Activated naive CD4-positive, alpha-beta T cell treated with anti-CD3 and anti-CD28 coated beads, Interleukin-2, amount 50 U/mL, for 72 hours (primary cell): ENCODE results near the gene RALBP1. TPM values are rescaled to one million over a fixed set of nuclear protein-coding genes. Genes with fewer than 3 reads are reported as not detected.
"Not testable (repeated sequence)": the region's sequence is repeated elsewhere in the genome, so short reads cannot be mapped to it uniquely, and the experiment has no call there.

Source experiments
- ATAC-seq, 2 donors: fragments of 150-1000 bp; cut with Tn5 transposase; 2 replicates each; pipeline ENCODE4 v1.10.0; 2021; ENCODE audit warnings: mild to moderate bottlenecking in 2 of 2, moderate library complexity in 2 of 2
- DNase-seq, 2 donors: peaks; one replicate each; pipeline ENCODE4 v3.0.0; 2021 to 2022; ENCODE audit warnings: low spot score in 2 of 2
- H3K27ac Mint-ChIP-seq, 2 donors: one replicate each; pipeline ENCODE4 v1.8.0; 2022; ENCODE audit warnings: mild to moderate bottlenecking in 2 of 2, mixed read lengths in 2 of 2
- H3K36me3 Mint-ChIP-seq, 2 donors: one replicate each; pipeline ENCODE4 v1.8.0; 2022; ENCODE audit warnings: mixed read lengths in 2 of 2
- H3K9me3 Mint-ChIP-seq, 2 donors: one replicate each; pipeline ENCODE4 v1.8.0; 2022; ENCODE audit warnings: mixed read lengths in 2 of 2
- total RNA-seq, 2 donors: library from RNA; stranded (reverse); gene quantifications; one replicate each; pipeline ENCODE4 v1.2.3, GENCODE V29; 2022

The RALBP1 gene
- total RNA-seq, result 10 to 100 TPM; 50.6 to 51.6 TPM

DNA sequence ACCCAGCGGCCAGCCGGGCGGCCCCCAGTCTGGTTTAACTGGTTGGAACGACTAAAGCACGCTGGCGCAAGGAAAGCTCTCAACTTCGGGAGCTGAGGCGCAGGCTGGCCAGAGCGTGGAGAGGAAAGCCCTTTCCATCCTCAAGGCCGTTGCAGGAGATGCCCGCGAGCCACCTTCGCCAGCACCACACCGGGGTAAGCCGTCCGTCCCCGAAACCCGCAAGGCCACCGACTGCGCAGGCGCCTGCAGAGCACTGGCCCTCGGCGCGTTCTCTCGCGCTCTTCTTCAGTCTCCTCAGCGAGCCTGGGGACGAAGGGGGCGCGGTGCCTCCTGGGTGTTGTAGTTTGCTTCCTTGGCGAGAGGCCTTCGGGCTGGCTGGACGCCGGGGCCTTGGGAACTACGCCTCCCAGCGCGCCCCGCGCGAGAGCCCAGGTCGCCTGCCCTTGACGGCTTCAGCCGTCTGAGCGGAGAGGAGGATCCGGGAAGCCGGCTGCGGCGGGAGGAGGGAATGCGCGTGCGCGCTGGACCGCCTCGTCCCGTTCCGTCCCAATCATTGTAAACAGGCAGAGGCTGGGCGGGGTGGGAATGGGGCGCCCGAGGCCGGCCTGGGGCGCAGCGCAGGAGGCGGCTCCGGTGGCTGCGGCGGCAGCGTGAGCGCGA, at the start of gene RALBP1:
Gene RALBP1 (plus strand): TSS at position 531 of the 660 bp plus-strand sequence. CDS start 37,533 bp downstream, outside the sequence.
- DNase-seq (peak; percentile 97 to 99), ATAC-seq (peak; percentile 96 to 97)
- Mint-ChIP-seq H3K36me3 (peaks cover 21 to 34% of the 10 kb centered on the region in 2 donors), H3K27ac (peak within 1 kb of the TSS; percentile 93 to 98), H3K9me3 (no peaks in the 10 kb centered on the region)

DNA sequence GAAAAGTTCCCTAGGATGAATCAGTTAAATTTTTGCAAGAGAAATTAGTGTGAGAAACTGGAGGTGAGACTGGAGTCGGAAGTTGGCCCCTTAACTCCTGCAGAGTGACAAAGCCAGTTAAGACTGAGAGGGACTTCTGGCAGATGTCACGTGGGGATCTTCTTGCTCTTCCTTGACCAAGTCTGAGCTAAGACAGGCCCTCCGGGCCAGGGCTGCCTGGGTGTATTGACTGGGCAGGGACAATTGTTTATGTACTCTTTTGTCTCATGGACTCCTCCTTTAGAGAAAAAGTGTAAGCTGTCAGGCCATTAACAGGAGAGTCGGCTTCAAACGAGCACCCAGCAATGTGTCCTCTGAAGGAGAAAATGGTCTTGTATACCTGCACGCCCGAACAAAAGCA, 48.6 kb upstream of the RALBP1 start:
- H3K9me3 Mint-ChIP-seq, result no peaks in the 10 kb centered on the region
- H3K36me3 Mint-ChIP-seq, result no peaks in the 10 kb centered on the region
- ATAC-seq, result no peak
- H3K27ac Mint-ChIP-seq, result no peak overlapping the region
- DNase-seq, result no peak

DNA sequence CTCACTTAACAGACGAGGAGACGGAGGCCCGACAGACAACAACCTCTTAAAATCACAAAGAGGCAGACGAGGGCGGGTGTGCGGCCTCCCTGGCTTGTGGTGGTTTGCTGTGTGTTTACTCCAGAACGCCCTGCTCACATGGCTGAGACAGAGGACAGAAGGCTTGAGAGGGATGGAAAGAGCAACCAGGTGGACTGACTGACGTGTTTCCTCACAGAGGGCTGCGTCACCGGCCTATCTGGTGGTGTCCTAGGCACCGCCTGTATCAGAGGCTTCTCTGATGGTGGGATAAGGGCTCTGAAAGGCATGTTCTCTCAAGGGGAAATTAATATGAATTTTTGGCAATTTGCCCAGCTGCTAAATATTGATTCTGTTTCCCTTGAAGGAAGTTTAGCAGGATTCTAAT, 47.0 kb upstream of the RALBP1 start:
- Mint-ChIP-seq H3K9me3 (no peaks in the 10 kb centered on the region), H3K36me3 (no peaks in the 10 kb centered on the region), H3K27ac (no peak overlapping the region)
- DNase-seq, result no peak
- ATAC-seq, result no peak

DNA sequence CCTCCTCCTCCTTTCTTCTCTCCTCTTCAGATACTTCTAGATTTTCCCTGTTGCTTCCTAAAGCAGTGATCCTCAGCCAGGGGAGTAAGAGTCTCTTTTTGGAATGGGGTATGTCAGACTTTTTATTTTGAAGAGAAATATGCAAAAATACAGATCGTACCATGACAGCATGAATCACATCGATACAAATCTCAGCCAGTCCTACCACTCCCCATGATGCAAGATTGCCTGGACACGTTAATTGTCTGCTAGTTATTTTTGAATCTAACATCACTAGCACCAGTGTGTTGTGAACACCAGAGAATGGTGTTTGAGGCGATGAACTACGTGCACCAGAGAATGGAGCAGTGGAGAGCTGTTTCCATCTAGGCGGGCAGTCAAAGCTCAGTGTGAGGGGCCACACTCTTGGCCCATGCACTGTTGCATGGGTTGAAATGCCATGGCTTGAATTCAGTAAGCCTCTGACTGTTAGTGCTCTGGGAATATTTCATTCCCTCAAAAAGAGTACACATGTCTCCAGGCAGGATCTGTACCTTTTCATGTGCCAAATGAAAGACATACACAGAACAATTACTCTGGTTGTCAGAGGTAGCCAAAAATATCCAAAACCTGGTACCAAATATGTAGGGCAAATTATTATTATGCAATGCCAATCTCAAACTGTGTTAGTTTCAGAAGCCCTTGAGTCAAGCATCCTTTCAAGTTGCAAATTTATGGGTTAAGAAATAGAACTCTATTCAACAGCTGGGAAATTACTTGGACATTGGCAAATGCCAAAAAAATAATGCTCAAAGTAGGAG, 46.3 kb upstream of the RALBP1 start:
- no peaks in the 10 kb centered on the region for H3K36me3 Mint-ChIP-seq
- H3K9me3 Mint-ChIP-seq, result no peaks in the 10 kb centered on the region
- ATAC-seq, result no peak
- DNase-seq, result no peak
- H3K27ac Mint-ChIP-seq, result no peak overlapping the region

DNA sequence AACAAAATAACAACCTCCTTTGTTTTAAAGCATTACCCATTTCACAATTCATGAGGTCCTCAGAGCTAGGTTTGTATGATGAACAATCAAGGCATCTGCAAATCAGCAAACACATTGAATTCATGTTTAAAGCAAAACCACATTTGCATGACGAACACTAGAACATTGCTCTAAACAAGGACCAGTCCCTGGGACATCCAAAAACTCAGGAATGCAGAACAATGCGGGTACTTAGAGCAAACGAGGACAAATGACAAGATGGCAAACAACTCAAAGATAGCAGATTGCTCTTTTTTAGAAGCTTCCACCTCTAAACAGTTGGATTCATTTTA, 45.7 kb upstream of the RALBP1 start:
- DNase-seq (no peak), ATAC-seq (no peak)
- Mint-ChIP-seq H3K9me3 (no peaks in the 10 kb centered on the region), H3K36me3 (no peaks in the 10 kb centered on the region), H3K27ac (no peak overlapping the region)

DNA sequence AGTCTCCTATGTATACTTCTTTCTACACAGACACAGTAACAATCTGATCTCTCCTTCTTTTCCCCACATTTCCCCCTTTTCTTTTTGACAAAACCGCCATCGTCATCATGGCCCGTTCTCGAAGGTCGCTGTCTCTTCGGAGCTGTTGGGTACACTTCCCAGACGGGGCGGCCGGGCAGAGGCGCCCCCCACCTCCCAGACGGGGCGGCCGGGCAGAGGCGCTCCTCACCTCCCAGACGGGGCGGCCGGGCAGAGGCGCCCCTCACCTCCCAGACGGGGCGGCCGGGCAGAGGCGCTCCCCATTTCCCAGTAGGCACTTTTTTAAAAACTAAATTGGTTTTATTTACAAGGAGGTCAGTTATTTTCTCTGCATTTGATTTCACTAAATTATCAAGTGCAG, 45.0 kb upstream of the RALBP1 start:
- not testable (repeated sequence) for H3K9me3 Mint-ChIP-seq, H3K36me3 Mint-ChIP-seq, H3K27ac Mint-ChIP-seq, DNase-seq, ATAC-seq

DNA sequence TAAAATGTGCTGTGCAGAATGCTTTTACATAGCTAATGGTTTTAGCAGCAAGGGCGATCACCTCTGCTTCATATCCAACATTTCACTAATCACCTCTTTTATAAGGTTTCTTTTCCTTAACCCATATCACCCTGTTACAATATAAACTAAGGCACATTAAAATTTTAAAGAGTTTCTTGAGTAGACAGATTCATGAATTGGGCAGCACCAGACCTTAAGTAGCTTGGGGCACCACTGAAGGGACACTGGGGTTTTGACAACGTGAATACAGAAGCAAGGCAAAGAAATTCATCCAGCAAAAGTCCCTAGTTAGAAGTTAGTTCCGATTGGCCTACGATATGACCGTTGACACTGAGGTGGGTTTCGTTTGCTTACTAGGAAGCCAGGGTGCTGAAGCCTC, 44.0 kb upstream of the RALBP1 start:
- no peak for DNase-seq
- ATAC-seq, result no peak
- Mint-ChIP-seq H3K9me3 (no peaks in the 10 kb centered on the region), H3K27ac (no peak overlapping the region), H3K36me3 (no peaks in the 10 kb centered on the region)

DNA sequence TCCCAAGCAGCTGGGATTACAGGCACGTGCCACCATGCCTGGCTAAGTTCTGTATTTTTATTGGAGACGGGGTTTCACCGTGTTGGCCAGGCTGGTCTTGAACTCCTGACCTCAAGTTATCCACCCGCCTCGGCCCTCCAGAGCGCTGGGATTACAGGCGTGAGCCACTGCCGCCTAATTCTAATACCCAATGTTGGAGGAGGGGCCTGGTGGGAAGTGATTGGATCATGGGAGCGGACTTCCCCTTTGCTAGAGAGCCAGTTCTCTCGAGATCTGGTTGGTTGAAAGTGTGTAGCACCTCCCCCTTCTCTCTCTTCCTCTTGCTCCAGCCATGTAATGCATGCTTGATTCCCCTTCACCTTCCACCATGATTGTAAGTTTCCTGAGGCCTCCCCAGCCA, 42.2 kb upstream of the RALBP1 start:
- not testable (repeated sequence) for ATAC-seq, DNase-seq, H3K36me3 Mint-ChIP-seq, H3K27ac Mint-ChIP-seq, H3K9me3 Mint-ChIP-seq

DNA sequence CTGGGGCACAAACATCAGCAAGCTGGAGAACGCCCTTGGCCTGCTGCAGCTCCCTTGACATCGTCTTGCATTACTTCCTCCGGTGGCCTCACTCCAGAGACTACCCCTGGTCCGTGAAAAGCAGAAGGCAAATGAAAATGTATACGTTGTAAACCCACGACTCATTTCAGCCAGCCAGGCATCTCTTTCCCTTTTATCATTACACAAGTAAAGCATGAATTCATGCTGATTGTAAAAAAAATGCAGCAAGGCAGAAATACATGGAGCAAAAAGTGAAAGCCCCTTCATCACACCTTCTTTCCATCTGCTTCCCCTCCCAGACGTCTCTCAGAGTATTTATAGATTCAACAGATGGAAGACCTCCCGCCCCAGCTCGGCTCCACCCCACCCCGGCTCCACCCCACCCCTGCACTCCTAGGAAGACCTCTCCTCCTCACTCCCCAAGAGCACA, 41.6 kb upstream of the RALBP1 start:
- H3K27ac Mint-ChIP-seq, result no peak overlapping the region
- H3K36me3 Mint-ChIP-seq, result no peaks in the 10 kb centered on the region
- no peaks in the 10 kb centered on the region for H3K9me3 Mint-ChIP-seq
- DNase-seq (no peak), ATAC-seq (no peak)

DNA sequence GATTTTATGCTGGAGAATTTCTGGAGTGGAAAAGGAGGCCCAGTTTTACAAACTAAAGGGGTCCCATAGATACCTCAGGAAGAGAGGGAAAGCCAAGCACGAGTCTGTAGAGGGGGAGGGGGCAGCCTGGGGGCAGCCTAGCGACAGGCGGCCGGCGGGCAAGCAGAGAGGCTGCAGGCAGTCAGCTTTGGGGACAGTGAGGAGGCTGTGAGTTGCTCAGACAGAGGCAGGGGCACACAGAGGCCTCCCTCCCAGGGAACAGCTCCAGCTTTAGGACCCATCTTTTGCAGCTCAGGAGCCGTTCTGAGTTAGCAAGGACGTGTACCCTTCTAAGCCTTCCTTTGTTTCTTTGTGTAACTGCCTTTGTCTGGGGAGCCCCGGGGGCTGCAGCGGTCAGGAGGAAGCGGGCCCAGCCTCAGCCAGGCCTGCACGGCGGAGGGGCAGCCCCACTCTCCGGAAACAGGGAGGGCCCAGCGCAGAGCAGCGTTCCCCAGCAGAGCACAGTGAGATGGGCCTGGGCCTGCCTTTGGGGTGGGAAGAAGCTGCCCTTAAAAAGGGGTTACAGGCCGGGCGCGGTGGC, 41.1 kb upstream of the RALBP1 start:
- H3K27ac Mint-ChIP-seq, result peak overlapping the region in 1 of 2 donors; percentile 52
- no peaks in the 10 kb centered on the region for H3K36me3 Mint-ChIP-seq
- H3K9me3 Mint-ChIP-seq, result no peaks in the 10 kb centered on the region
- DNase-seq, result no peak
- ATAC-seq, result peak in 1 of 2 donors; percentile 52

DNA sequence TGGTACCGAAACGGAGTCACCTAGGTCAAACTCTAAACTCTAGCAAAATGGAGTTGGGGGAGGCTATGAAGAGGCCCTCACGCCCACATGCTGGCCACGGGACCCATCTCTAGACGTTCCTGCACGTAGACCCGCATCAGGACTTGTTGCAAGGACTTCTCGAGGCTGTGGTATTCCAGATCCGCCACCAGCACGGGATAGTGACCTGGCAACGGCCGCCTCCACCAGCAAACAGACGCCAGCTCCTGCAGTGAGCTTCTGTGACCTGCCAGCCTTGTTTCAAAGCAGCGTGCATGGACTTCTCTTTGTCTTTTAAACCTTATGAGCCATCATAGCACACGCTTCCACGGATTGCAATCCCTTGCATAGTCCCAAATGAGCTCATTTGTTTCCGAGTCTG, 40.3 kb upstream of the RALBP1 start:
- ATAC-seq, result no peak
- Mint-ChIP-seq H3K36me3 (no peaks in the 10 kb centered on the region), H3K27ac (no peak overlapping the region), H3K9me3 (no peaks in the 10 kb centered on the region)
- DNase-seq, result no peak

DNA sequence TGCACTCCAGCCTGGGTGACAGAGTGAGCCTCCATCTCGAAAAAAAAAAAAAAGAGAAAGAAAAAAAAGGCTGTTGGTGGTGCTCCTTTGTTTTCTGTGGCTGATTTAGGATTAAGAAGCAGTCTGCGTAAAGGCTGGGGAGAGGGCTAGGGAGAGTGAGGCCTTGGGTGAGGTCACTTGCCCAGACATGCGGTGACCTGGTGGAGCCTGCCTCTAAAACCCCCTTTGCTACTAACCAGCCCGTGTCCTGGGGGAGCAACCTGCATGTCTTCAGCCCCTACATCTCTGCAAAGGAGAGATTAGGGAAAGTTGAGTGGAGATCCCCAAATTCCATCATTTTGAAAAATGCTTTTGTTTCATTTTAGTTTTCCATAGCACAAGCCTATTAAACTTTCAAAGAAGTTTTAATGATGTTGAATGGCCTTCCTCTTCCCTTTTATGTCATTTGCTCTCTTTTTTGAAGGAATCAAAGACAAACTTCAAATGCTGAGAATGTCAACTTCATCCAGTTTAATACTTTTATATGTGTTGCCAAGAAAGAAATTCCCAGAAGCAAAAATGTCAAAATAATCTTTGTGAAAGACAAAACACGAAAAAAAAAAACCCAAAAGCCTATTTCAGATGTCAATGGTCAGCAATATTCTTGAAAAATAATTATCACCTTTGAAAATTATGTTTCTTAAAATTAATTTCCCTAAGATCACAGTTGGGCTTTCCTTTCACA, 38.9 kb upstream of the RALBP1 start:
- Mint-ChIP-seq H3K36me3 (no peaks in the 10 kb centered on the region), H3K27ac (no peak overlapping the region), H3K9me3 (no peaks in the 10 kb centered on the region)
- DNase-seq (no peak), ATAC-seq (no peak)

DNA sequence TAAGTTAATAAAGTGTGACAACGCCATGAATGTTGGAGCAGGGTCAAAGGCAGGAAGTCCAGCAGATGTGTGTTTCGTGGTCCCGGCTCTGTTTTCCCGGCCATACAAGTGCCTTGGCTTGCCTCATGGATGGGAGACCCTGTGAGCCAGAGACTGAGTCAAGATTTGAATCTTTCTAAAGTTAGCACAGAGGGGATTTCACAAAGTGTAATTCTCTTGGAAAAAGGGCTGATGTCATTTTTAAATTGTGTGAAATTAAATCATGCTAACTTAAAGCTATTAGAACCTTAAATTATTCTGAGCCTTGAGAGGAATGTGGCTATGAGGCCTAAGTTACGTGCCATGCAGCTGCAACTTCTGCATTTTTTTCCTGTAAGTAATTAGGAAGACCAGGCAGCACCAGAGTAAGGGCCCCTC, 38.3 kb upstream of the RALBP1 start:
- no peak for DNase-seq
- ATAC-seq, result no peak
- H3K27ac Mint-ChIP-seq, result no peak overlapping the region
- no peaks in the 10 kb centered on the region for H3K36me3 Mint-ChIP-seq
- no peaks in the 10 kb centered on the region for H3K9me3 Mint-ChIP-seq

DNA sequence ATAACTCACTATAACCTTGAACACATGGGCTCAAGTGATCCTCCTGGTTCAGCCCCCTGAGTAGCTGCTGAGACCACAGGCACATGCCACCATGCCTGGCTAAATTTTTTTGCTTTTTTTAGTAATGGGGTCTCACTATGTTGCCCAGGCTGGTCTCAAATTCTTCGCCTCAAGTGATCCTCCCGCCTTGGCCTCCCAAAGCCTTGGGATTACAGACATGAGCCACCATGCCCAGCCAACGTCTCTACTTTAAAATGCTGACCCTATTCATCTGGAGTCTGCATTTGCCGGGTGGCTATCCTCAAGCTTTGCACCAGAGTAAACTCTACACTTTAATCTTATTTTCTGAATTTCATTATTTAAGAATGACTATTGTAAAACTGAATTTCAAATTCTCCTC, 37.6 kb upstream of the RALBP1 start:
- ATAC-seq (no peak), DNase-seq (no peak)
- no peak overlapping the region for H3K27ac Mint-ChIP-seq
- H3K36me3 Mint-ChIP-seq, result no peaks in the 10 kb centered on the region
- no peaks in the 10 kb centered on the region for H3K9me3 Mint-ChIP-seq

DNA sequence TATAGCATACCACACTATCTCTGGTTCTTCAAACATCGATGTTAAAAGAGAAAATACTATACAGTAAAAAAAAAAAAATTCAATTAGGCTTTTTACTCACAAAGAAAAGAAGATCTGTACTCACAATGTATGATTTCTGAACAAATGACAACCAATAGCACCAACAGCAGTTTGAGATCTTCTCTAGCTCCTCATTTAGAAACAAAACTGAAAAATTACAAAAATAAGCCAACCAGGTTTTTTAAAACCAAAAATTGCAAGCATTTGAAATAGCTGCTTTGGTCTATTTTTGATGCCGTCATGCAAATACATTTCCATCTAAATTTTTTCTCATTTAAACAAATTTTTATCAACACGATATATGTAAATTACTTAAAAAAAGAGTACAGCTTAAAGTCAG, 34.3 kb upstream of the RALBP1 start:
- Mint-ChIP-seq H3K36me3 (peaks cover 0 to 6% of the 10 kb centered on the region in 2 donors), H3K27ac (no peak overlapping the region), H3K9me3 (peaks cover 0 to 4% of the 10 kb centered on the region in 2 donors)
- no peak for DNase-seq
- ATAC-seq, result no peak

DNA sequence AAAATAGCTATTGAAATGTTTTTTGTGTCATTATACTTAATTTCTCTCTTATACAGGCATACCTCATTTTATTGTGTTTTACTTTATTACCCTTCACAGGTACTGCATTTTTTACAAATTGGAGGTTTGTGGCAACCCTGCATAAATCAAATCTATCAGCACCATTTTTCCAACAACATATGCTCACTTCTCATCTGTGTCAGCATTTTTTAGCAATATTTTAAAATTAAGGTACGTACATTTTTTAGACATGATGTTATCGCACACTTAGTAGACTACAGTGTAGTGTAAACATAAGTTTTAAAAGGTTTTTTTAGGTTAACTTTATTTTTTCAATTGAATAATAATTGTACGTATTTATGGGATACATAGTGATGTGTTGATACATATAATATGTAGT, 30.8 kb upstream of the RALBP1 start:
- H3K9me3 Mint-ChIP-seq, result peaks cover 12 to 17% of the 10 kb centered on the region in 2 donors
- no peak for ATAC-seq
- peaks cover 7 to 20% of the 10 kb centered on the region in 2 donors for H3K36me3 Mint-ChIP-seq
- no peak for DNase-seq
- no peak overlapping the region for H3K27ac Mint-ChIP-seq

DNA sequence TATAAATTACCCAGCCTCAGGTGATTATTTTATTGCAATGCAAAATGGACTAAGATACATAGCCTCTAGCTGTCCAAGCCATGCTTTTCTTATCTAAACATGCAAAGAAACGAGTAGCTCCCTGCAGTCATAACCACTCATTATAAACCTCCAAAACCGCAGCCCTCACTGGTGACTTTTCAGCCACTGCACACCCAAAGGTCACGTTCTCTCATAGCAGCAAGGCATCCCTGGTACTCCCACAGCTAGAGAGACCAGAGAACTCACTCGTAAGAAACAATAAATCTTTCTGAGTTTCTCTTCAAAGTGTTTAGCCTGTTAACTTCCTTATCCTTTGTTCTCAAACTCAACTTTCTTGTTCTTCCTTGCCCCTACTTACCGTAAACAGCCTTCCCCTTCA, 28.5 kb upstream of the RALBP1 start:
- ATAC-seq (no peak), DNase-seq (no peak)
- H3K36me3 Mint-ChIP-seq, result peaks cover 7 to 20% of the 10 kb centered on the region in 2 donors
- no peak overlapping the region for H3K27ac Mint-ChIP-seq
- H3K9me3 Mint-ChIP-seq, result peaks cover 12 to 17% of the 10 kb centered on the region in 2 donors
